HUES6 (cell line): Measurements from ENCODE around the gene LDLRAD3.

Experiments used
- H3K27ac ChIP-seq: 2 replicates; pipeline ENCODE4 v1.7.0; 2013; ENCODE audit warnings: low read depth, mild to moderate bottlenecking, low read length, inconsistent platforms
- H3K27me3 ChIP-seq: 2 replicates; pipeline ENCODE4 v1.6.1; 2013; ENCODE audit warnings: low read length; ENCODE audit not compliant: control insufficient read depth, insufficient read depth
- H3K36me3 ChIP-seq: 2 replicates; pipeline ENCODE4 v1.6.1; 2013; ENCODE audit warnings: low read length; ENCODE audit not compliant: control insufficient read depth, insufficient read depth
- H3K4me1 ChIP-seq: 2 replicates; pipeline ENCODE4 v1.6.1; 2013; ENCODE audit warnings: low read length; ENCODE audit not compliant: control insufficient read depth, insufficient read depth
- H3K4me3 ChIP-seq: 2 replicates; pipeline ENCODE4 v1.5.1; 2013; ENCODE audit warnings: low read depth, low read length
- H3K9ac ChIP-seq: one replicate; pipeline ENCODE4 v1.6.1; 2013; ENCODE audit warnings: mild to moderate bottlenecking, low read length
- H3K9me3 ChIP-seq: 2 replicates; pipeline ENCODE4 v1.6.1; 2013; ENCODE audit warnings: low read depth, low read length; ENCODE audit not compliant: control insufficient read depth, insufficient read depth

Gene LDLRAD3

GRCh38 chr11:36104660-36104992 lies 160.8 kb downstream of the LDLRAD3 start:
- Histone ChIP-seq H3K36me3 (peaks cover 3% of the 10 kb centered on the region; the same call in 1 of the 2 replicates), H3K9ac (peak overlapping the region; percentile 81), H3K4me1 (peaks cover 38% of the 10 kb centered on the region), H3K4me3 (no peak overlapping the region), H3K27ac (peak overlapping the region; percentile 94), H3K9me3 (no peaks in the 10 kb centered on the region; the same call in 1 of the 2 replicates), H3K27me3 (no peaks in the 10 kb centered on the region)

GRCh38 chr11:36105743-36106581 lies 162.1 kb downstream of the LDLRAD3 start:
- H3K4me1 ChIP-seq: peaks cover 51% of the 10 kb centered on the region
- no peaks in the 10 kb centered on the region; the same call in 1 of the 2 replicates for H3K36me3 ChIP-seq
- H3K9ac ChIP-seq: peak overlapping the region; percentile 81
- H3K27me3 ChIP-seq: no peaks in the 10 kb centered on the region
- no peaks in the 10 kb centered on the region; the same call in 1 of the 2 replicates for H3K9me3 ChIP-seq
- H3K4me3 ChIP-seq: no peak overlapping the region
- H3K27ac ChIP-seq: peak overlapping the region; percentile 94

GRCh38 chr11:36107547-36107946 lies 163.7 kb downstream of the LDLRAD3 start:
- Histone ChIP-seq H3K36me3 (peaks cover 7% of the 10 kb centered on the region), H3K4me3 (no peak overlapping the region), H3K27ac (no peak overlapping the region), H3K27me3 (no peaks in the 10 kb centered on the region), H3K9me3 (peaks cover 6% of the 10 kb centered on the region; the same call in 1 of the 2 replicates), H3K4me1 (peaks cover 55% of the 10 kb centered on the region), H3K9ac (no peak overlapping the region)

GRCh38 chr11:36108881-36109589 lies 165.2 kb downstream of the LDLRAD3 start:
- H3K27ac ChIP-seq: peak overlapping the region; percentile 98
- no peak overlapping the region for H3K4me3 ChIP-seq
- H3K9ac ChIP-seq: peak overlapping the region; percentile 39
- H3K27me3 ChIP-seq: no peaks in the 10 kb centered on the region
- peaks cover 13% of the 10 kb centered on the region for H3K36me3 ChIP-seq
- peaks cover 54% of the 10 kb centered on the region for H3K4me1 ChIP-seq
- H3K9me3 ChIP-seq: peaks cover 19% of the 10 kb centered on the region

GRCh38 chr11:36109590-36109849 lies 165.7 kb downstream of the LDLRAD3 start:
- Histone ChIP-seq H3K27ac (peak overlapping the region; percentile 98), H3K36me3 (peaks cover 14% of the 10 kb centered on the region), H3K9me3 (peaks cover 23% of the 10 kb centered on the region), H3K4me3 (no peak overlapping the region), H3K27me3 (no peaks in the 10 kb centered on the region), H3K4me1 (peaks cover 49% of the 10 kb centered on the region), H3K9ac (peak overlapping the region; percentile 86)

- H3K9me3 ChIP-seq: peaks cover 25% of the 10 kb centered on the region
- H3K4me1 ChIP-seq: peaks cover 44% of the 10 kb centered on the region
- peak overlapping the region; percentile 98 for H3K27ac ChIP-seq
- H3K36me3 ChIP-seq: peaks cover 15% of the 10 kb centered on the region
- H3K27me3 ChIP-seq: no peaks in the 10 kb centered on the region
- H3K9ac ChIP-seq: peak overlapping the region; percentile 86
- H3K4me3 ChIP-seq: peak overlapping the region; percentile 33
Observed at GRCh38 chr11:36109850-36110606, 166.2 kb downstream of the LDLRAD3 start.

- Histone ChIP-seq H3K9ac (peak overlapping the region; percentile 86), H3K27ac (peak overlapping the region; percentile 98), H3K4me3 (peak overlapping the region; percentile 33), H3K36me3 (peaks cover 21% of the 10 kb centered on the region), H3K27me3 (no peaks in the 10 kb centered on the region), H3K9me3 (peaks cover 25% of the 10 kb centered on the region), H3K4me1 (peaks cover 36% of the 10 kb centered on the region)
Observed at GRCh38 chr11:36110668-36111410, 167.0 kb downstream of the LDLRAD3 start.

GRCh38 chr11:36114095-36114494 lies 170.2 kb downstream of the LDLRAD3 start:
- peaks cover 21% of the 10 kb centered on the region; the same call in 1 of the 2 replicates for H3K36me3 ChIP-seq
- no peak overlapping the region for H3K9ac ChIP-seq
- no peak overlapping the region for H3K27ac ChIP-seq
- peaks cover 22% of the 10 kb centered on the region for H3K4me1 ChIP-seq
- peaks cover 25% of the 10 kb centered on the region for H3K9me3 ChIP-seq
- no peak overlapping the region for H3K4me3 ChIP-seq
- no peaks in the 10 kb centered on the region for H3K27me3 ChIP-seq

GRCh38 chr11:36115378-36115801 lies 171.5 kb downstream of the LDLRAD3 start:
- Histone ChIP-seq H3K27me3 (no peaks in the 10 kb centered on the region), H3K36me3 (peaks cover 21% of the 10 kb centered on the region; the same call in 1 of the 2 replicates), H3K27ac (no peak overlapping the region), H3K4me3 (no peak overlapping the region), H3K9me3 (peaks cover 25% of the 10 kb centered on the region), H3K4me1 (peaks cover 10% of the 10 kb centered on the region), H3K9ac (no peak overlapping the region)

GRCh38 chr11:36116161-36116560 lies 172.3 kb downstream of the LDLRAD3 start:
- Histone ChIP-seq H3K4me1 (peaks cover 2% of the 10 kb centered on the region), H3K27ac (no peak overlapping the region), H3K4me3 (no peak overlapping the region), H3K36me3 (peaks cover 21% of the 10 kb centered on the region; the same call in 1 of the 2 replicates), H3K27me3 (no peaks in the 10 kb centered on the region), H3K9me3 (peaks cover 25% of the 10 kb centered on the region), H3K9ac (no peak overlapping the region)
